Lung microvascular endothelial cell (primary cell): Measurements from ENCODE around the gene KRT2. TPM values are rescaled to one million over a fixed set of nuclear protein-coding genes. Genes with fewer than 3 reads are reported as not detected.

Experiments
- DNase-seq, 2 donors: peaks; one replicate each; pipeline versions ENCODE4 v3.0.0 to v3.0.0-alpha.2; 2010; ENCODE audit warnings: low read depth in 2 of 2
- total RNA-seq: library from RNA; depleted of rRNA; stranded (reverse); fragments of >200 nt; gene quantifications from 2 replicates; pipeline ENCODE4 v1.2.1, GENCODE V29; 2014

The KRT2 gene
- total RNA-seq, 1 donor from 2014 or later = not detected

- DNase-seq = no peak
Measured at GRCh38 chr12:52617403-52617785, 34.6 kb downstream of the KRT2 start.

- DNase-seq = no peak
Measured at GRCh38 chr12:52616680-52617402, 35.2 kb downstream of the KRT2 start.

GRCh38 chr12:52615912-52616311, 36.1 kb downstream of the KRT2 start:
- no peak for DNase-seq

- DNase-seq = no peak
Measured at GRCh38 chr12:52615208-52615868, 36.7 kb downstream of the KRT2 start.

GRCh38 chr12:52614381-52615207, 37.4 kb downstream of the KRT2 start:
- DNase-seq = no peak

- no peak for DNase-seq
Measured at GRCh38 chr12:52613384-52614030, 38.5 kb downstream of the KRT2 start.

GRCh38 chr12:52612431-52613383, 39.3 kb downstream of the KRT2 start:
- no peak for DNase-seq

- DNase-seq = no peak
Measured at GRCh38 chr12:52611080-52611468, 40.9 kb downstream of the KRT2 start.

GRCh38 chr12:52608826-52609630, 43.0 kb downstream of the KRT2 start:
- DNase-seq = no peak

GRCh38 chr12:52608161-52608560, 43.9 kb downstream of the KRT2 start:
- DNase-seq = no peak

- DNase-seq = no peak
Measured at GRCh38 chr12:52607314-52607713, 44.7 kb downstream of the KRT2 start.

- no peak for DNase-seq
Measured at GRCh38 chr12:52606581-52607218, 45.3 kb downstream of the KRT2 start.

- DNase-seq = no peak
Measured at GRCh38 chr12:52606096-52606495, 45.9 kb downstream of the KRT2 start.

- DNase-seq = no peak
Measured at GRCh38 chr12:52605542-52605941, 46.5 kb downstream of the KRT2 start.

GRCh38 chr12:52604859-52605258, 47.2 kb downstream of the KRT2 start:
- DNase-seq = no peak

GRCh38 chr12:52603314-52603713, 48.7 kb downstream of the KRT2 start:
- no peak for DNase-seq

- no peak for DNase-seq
Measured at GRCh38 chr12:52602552-52602951, 49.5 kb downstream of the KRT2 start.

- no peak for DNase-seq
Measured at GRCh38 chr12:52601671-52602070, 50.3 kb downstream of the KRT2 start.

GRCh38 chr12:52600941-52601481, 51.0 kb downstream of the KRT2 start, which contains the start of gene KRT72:
TSS of gene KRT72 (minus strand) at chr12:52601463. CDS start at chr12:52601452, 11 bp downstream.
- no peak for DNase-seq
